ENCODE data around the gene RALY.

The RALY gene

GRCh38 chr20:34047010-34047687 is 53.4 kb downstream of the RALY start:
- DNase-seq (ENCODE audit: low read depth in 2 of 2), result no peak

- DNase-seq (ENCODE audit: low read depth in 2 of 2), result no peak
Observed at GRCh38 chr20:34047917-34048316, 54.2 kb downstream of the RALY start.

GRCh38 chr20:34049389-34049788 is 55.7 kb downstream of the RALY start:
- no peak for DNase-seq (ENCODE audit: low read depth in 2 of 2)

GRCh38 chr20:34049897-34050695 is 56.4 kb downstream of the RALY start:
- no peak for DNase-seq (ENCODE audit: low read depth in 2 of 2)

GRCh38 chr20:34052414-34052813 is 58.7 kb downstream of the RALY start:
- DNase-seq (ENCODE audit: low read depth in 2 of 2), result no peak

- no peak for DNase-seq (ENCODE audit: low read depth in 2 of 2)
Observed at GRCh38 chr20:34055290-34055689, 61.6 kb downstream of the RALY start.

GRCh38 chr20:34058831-34059230 is 65.1 kb downstream of the RALY start:
- DNase-seq (ENCODE audit: low read depth in 2 of 2), result no peak

- no peak for DNase-seq (ENCODE audit: low read depth in 2 of 2)
Observed at GRCh38 chr20:34060970-34061369, 67.3 kb downstream of the RALY start.

- DNase-seq (ENCODE audit: low read depth in 2 of 2), result no peak
Observed at GRCh38 chr20:34061695-34062094, 68.0 kb downstream of the RALY start.

GRCh38 chr20:34062570-34063482 is 69.1 kb downstream of the RALY start:
- DNase-seq (ENCODE audit: low read depth in 2 of 2), result no peak

- no peak for DNase-seq (ENCODE audit: low read depth in 2 of 2)
Observed at GRCh38 chr20:34064286-34064685, 70.6 kb downstream of the RALY start.

GRCh38 chr20:34065260-34065659 is 71.5 kb downstream of the RALY start:
- no peak for DNase-seq (ENCODE audit: low read depth in 2 of 2)

GRCh38 chr20:34066476-34067090 is 72.9 kb downstream of the RALY start:
- no peak for DNase-seq (ENCODE audit: low read depth in 2 of 2)

GRCh38 chr20:34068001-34068400 is 74.3 kb downstream of the RALY start:
- DNase-seq (ENCODE audit: low read depth in 2 of 2), result no peak

- peak in 1 of 2 donors; percentile 24 for DNase-seq (ENCODE audit: low read depth in 2 of 2)
Observed at GRCh38 chr20:34069341-34070078, 75.8 kb downstream of the RALY start.

GRCh38 chr20:34070079-34070439 is 76.3 kb downstream of the RALY start:
- DNase-seq (ENCODE audit: low read depth in 2 of 2), result no peak

GRCh38 chr20:34070859-34071258 is 77.1 kb downstream of the RALY start:
- DNase-seq (ENCODE audit: low read depth in 2 of 2), result no peak

GRCh38 chr20:34072076-34072475 is 78.4 kb downstream of the RALY start:
- DNase-seq (ENCODE audit: low read depth in 2 of 2), result no peak

GRCh38 chr20:34072778-34073177 is 79.1 kb downstream of the RALY start:
- DNase-seq (ENCODE audit: low read depth in 2 of 2), result no peak

GRCh38 chr20:34074101-34074760 is 80.5 kb downstream of the RALY start:
- DNase-seq (ENCODE audit: low read depth in 2 of 2), result no peak

GRCh38 chr20:34075647-34076046 is 81.9 kb downstream of the RALY start:
- DNase-seq (ENCODE audit: low read depth in 2 of 2), result no peak
